LNCaP clone FGC (cell line): ENCODE measurements around the gene TMEM207.
A peak's percentile ranks its signal among the peaks of the same experiment; 100 is the strongest.

ENCODE experiments used
- DNase-seq: peaks from one replicate; pipeline ENCODE4 v3.0.0-alpha.2; 2011; ENCODE audit warnings: low read depth
- H3K4me3 ChIP-seq: 2 replicates; pipeline ENCODE4 v1.5.1; 2011; ENCODE audit warnings: mild to moderate bottlenecking, low read depth, low read length, control low read depth
- TF ChIP-seq, protein P1 (sequence below): IDR thresholded peaks from 2 replicates; pipeline ENCODE4 v1.5.1; 2012; ENCODE audit warnings: mild to moderate bottlenecking; ENCODE audit not compliant: control insufficient read depth, insufficient read depth; ENCODE audit errors: extremely low read depth

The TMEM207 gene

DNA sequence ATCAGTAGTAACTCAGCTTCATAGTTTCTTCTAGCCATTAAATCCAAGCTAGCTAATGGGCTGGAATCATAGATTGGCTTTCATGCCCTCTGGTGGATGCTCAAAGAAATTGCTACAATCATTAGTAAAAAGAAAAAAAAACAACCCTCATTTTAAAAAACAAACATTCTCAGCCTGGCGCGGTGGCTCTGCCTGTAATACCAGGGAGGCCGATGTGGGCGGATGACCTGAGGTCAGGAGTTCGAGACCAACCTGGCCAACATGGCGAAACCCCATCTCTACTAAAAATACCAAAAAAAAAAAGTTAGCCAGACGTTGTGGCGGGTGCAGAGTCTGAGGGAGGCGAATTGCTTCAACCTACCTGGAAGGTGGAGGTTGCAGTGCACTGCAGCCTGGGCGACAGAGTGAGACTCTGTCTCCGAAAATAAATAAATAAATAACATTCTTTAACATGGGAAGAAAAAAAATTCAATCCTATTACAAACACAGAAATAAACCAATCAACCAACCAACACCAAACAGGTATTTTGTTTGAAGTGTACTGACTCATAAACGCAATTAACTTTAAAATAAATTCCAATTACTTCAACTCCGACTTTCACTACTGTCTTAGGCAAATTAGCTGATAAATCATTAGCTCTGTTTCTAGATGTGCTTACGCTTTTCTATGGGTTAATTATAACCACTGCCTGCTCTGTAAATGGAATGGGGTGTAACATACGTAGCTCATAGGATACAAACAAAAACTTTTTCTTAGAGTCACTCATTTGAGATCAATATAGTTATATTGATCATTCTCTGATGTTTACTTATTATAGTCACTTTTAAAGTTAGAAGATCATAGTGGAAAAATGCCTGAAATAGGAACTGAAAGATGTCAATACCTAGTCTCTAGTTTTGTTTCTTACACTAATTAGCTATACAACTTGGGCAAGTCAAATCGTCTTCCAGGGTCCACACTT is 24.9 kb downstream of the TMEM207 start:
- H3K4me3 ChIP-seq = no peak overlapping the region
- peak; percentile 77 for DNase-seq
- TF ChIP-seq, protein P1, sequence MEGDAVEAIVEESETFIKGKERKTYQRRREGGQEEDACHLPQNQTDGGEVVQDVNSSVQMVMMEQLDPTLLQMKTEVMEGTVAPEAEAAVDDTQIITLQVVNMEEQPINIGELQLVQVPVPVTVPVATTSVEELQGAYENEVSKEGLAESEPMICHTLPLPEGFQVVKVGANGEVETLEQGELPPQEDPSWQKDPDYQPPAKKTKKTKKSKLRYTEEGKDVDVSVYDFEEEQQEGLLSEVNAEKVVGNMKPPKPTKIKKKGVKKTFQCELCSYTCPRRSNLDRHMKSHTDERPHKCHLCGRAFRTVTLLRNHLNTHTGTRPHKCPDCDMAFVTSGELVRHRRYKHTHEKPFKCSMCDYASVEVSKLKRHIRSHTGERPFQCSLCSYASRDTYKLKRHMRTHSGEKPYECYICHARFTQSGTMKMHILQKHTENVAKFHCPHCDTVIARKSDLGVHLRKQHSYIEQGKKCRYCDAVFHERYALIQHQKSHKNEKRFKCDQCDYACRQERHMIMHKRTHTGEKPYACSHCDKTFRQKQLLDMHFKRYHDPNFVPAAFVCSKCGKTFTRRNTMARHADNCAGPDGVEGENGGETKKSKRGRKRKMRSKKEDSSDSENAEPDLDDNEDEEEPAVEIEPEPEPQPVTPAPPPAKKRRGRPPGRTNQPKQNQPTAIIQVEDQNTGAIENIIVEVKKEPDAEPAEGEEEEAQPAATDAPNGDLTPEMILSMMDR = peak; percentile 59

DNA sequence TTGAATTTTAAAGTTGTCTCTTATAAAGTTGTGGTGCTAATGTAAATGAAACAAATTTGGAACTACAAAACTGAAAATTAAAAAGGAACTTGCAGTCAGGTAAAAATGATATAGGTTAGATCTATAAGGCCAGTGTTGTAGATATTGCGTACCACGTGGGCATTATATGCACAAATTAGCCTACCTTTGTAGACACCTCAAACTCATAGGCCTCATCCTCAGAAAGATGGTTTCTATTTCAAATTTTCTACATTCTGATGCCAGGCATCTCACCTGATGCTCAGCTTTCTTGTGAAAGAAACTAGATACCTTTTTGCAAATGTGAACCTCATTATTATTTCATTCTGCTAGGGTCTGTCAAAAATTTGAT is 25.6 kb downstream of the TMEM207 start:
- TF ChIP-seq, protein P1 = no peak
- no peak overlapping the region for H3K4me3 ChIP-seq
- DNase-seq = no peak

DNA sequence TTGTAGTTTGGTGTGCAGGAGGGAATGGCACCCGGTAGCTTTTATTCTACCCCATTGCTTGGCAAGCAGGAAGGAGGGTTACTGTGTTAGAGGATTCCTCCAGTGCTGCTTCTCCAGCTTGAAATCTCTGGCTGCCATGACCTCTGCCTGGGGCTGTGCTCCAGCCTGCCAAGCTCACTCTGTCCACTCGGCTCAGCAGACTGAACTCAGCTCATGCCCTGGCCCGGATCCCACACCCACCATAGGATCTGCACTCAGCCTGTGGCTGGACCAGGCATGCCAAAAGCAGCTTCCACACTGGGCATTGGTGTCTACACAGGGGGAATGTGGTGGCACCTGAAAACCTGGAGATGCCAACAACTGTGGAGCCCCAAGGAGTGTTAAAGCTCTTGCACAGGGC is 35.4 kb downstream of the TMEM207 start:
- TF ChIP-seq, protein P1 = no peak
- H3K4me3 ChIP-seq = no peak overlapping the region
- DNase-seq = no peak

DNA sequence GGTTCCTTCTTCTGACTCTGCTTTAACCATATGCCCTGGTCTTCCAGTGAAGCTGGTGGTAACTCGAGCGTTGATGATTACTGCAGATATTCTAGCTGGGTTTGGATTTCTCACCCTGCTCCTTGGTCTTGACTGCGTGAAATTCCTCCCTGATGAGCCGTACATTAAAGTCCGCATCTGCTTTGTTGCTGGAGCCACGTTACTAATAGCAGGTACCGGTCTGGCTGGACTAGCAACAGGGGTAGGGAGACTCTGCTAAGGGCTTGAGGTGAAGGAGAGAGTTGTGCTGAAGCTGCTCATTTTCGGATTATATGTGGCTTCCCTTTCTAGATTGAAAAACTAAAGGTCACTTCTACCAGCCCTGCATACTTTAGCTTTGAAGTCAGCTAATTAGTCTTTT is 45.0 kb downstream of the TMEM207 start:
- TF ChIP-seq, protein P1 = no peak
- H3K4me3 ChIP-seq = no peak overlapping the region
- no peak for DNase-seq

DNA sequence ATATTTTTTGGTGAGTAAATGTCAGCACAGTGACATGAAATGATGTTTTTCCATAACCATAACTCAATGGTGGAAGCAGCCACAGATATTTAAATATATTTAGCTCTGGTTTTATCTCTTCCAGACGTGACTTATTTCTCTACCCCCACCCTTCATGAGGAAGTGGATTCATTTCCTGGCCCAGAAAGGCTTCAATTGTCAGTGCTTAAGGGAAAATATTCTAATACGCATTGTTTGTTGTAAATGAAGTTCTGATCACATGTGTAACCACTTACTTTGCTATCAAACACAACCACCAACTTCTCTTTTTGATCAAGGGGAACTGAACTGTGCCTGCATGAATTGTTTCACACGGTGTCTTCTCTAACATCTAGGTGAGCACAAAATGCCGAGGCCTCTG is 47.7 kb downstream of the TMEM207 start:
- no peak overlapping the region for H3K4me3 ChIP-seq
- no peak for DNase-seq
- TF ChIP-seq, protein P1 = no peak

DNA sequence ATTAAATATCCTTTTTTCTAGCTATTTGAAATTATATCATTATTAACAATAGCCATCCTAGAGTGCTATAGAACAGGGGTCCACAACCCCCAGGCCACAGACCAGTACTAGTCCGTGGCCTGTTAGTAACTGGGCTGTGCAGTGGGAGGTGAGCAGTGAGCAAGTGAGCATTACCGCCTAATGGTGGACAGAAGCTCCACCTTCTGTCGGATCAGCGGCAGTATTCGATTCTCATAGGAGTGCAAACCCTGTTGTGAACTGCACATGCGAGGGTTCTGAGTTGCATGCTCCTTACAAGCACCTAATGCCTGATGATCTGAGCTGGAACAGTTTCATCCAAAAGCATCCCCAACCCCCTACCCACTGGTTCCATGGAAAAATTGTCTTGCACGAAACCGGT is 50.0 kb downstream of the TMEM207 start:
- TF ChIP-seq, protein P1 = no peak
- DNase-seq = no peak
- H3K4me3 ChIP-seq = no peak overlapping the region
